Activated CD4-positive, alpha-beta T cell treated with anti-CD3 and anti-CD28 coated beads for 36 hours (primary cell): ENCODE measurements around the gene C10orf67. TPM values are rescaled to one million over a fixed set of nuclear protein-coding genes. Genes with fewer than 3 reads are reported as not detected.

Experiments
- ATAC-seq: fragments of 200-7000 bp; cut with Tn5 transposase; one replicate; pipeline ENCODE4 v1.10.0; 2021; ENCODE audit warnings: mild to moderate bottlenecking, moderate library complexity
- CTCF ChIA-PET: fragments of 350-600 bp; sonication (Branson Sonifier 250); formaldehyde crosslinking; loops from one replicate; lab custom pipeline; 2021; ENCODE audit warnings: antibody characterized with exemption; lab: Charles Lee
- POLR2A ChIA-PET: fragments of 350-600 bp; sonication (Branson Sonifier 250); formaldehyde crosslinking; loops from one replicate; lab custom pipeline; 2021; ENCODE audit warnings: antibody characterized with exemption, inconsistent platforms; lab: Charles Lee
- DNase-seq: peaks from one replicate; pipeline ENCODE4 v3.0.0-alpha.2; 2020
- H3K27ac Mint-ChIP-seq: one replicate; pipeline ENCODE4 v1.8.0; 2021; ENCODE audit warnings: mixed read lengths
- H3K27me3 Mint-ChIP-seq: one replicate; pipeline ENCODE4 v1.8.0; 2021; ENCODE audit warnings: mixed read lengths
- H3K36me3 Mint-ChIP-seq: one replicate; pipeline ENCODE4 v1.8.0; 2021; ENCODE audit warnings: low read depth, mixed read lengths
- H3K4me1 Mint-ChIP-seq: one replicate; pipeline ENCODE4 v1.8.0; 2021; ENCODE audit warnings: mixed read lengths
- H3K4me3 Mint-ChIP-seq: one replicate; pipeline ENCODE4 v1.8.0; 2021; ENCODE audit warnings: mild to moderate bottlenecking, moderate library complexity, mixed read lengths
- H3K9me3 Mint-ChIP-seq: one replicate; pipeline ENCODE4 v1.8.0; 2021; ENCODE audit warnings: low read depth, mixed read lengths
- intact Hi-C, 2 experiments: fragments of 100-400 bp; cut with DNase I in 1 of 2; cut with micrococcal nuclease in 1 of 2; formaldehyde crosslinking; loops; one replicate each; pipeline versions ENCODE4 v1.14.2 to v1.15.1; 2022 to 2024; cut with DNase I, micrococcal nuclease
- total RNA-seq, 2 experiments: library from RNA; stranded (reverse); gene quantifications; one replicate each; pipeline ENCODE4 v1.2.3, GENCODE V29; 2021

Gene C10orf67
- total RNA-seq, 2 experiments from 2014 or later: 0.16 to 0.41 TPM

GRCh38 chr10:23203369-23204325 lies 140.9 kb downstream of the C10orf67 start:
- ATAC-seq: no peak
- intact Hi-C loops: loop anchor here in 1 of 2 experiments (5.0 kb wide), 1 partner anchor 489 kb away; no protein-coding TSS in a partner anchor
- Mint-ChIP-seq H3K27ac (no peak overlapping the region), H3K4me3 (no peak overlapping the region), H3K4me1 (no peaks in the 10 kb centered on the region), H3K9me3 (no peaks in the 10 kb centered on the region), H3K36me3 (no peaks in the 10 kb centered on the region), H3K27me3 (peaks cover 59% of the 10 kb centered on the region)
- no peak for DNase-seq
- ChIA-PET POLR2A (no interaction called here), CTCF (interaction anchor here (0.5 kb wide), 1 partner anchor 11 kb away, joined by 4 read pairs; no protein-coding TSS in a partner anchor)

GRCh38 chr10:23202779-23203178 lies 141.8 kb downstream of the C10orf67 start:
- ATAC-seq: no peak
- intact Hi-C loops: loop anchor here in 1 of 2 experiments (5.0 kb wide), 1 partner anchor 490 kb away; no protein-coding TSS in a partner anchor
- no peaks in the 10 kb centered on the region for H3K36me3 Mint-ChIP-seq

GRCh38 chr10:23201837-23202236 lies 142.8 kb downstream of the C10orf67 start:
- H3K9me3 Mint-ChIP-seq: no peaks in the 10 kb centered on the region
- no peak for DNase-seq
- no peak overlapping the region for H3K27ac Mint-ChIP-seq
- CTCF ChIA-PET: interaction anchor here (0.8 kb wide), 1 partner anchor 9 kb away, joined by 3 read pairs; no protein-coding TSS in a partner anchor
- intact Hi-C loops: loop anchor here in 1 of 2 experiments (5.0 kb wide), 1 partner anchor 490 kb away; no protein-coding TSS in a partner anchor
- no peak for ATAC-seq
- POLR2A ChIA-PET: no interaction called here
- no peak overlapping the region for H3K4me3 Mint-ChIP-seq
- peaks cover 64% of the 10 kb centered on the region for H3K27me3 Mint-ChIP-seq
- H3K4me1 Mint-ChIP-seq: peaks cover 2% of the 10 kb centered on the region
- no peaks in the 10 kb centered on the region for H3K36me3 Mint-ChIP-seq

More at GRCh38 chr10:23202779-23203178, 141.8 kb downstream of the C10orf67 start:
- H3K4me1 Mint-ChIP-seq: peaks cover 2% of the 10 kb centered on the region
- no peak overlapping the region for H3K4me3 Mint-ChIP-seq
- POLR2A ChIA-PET: no interaction called here
- CTCF ChIA-PET: no interaction called here
- DNase-seq: no peak
- no peaks in the 10 kb centered on the region for H3K9me3 Mint-ChIP-seq
- no peak overlapping the region for H3K27ac Mint-ChIP-seq
- peaks cover 64% of the 10 kb centered on the region for H3K27me3 Mint-ChIP-seq

- POLR2A ChIA-PET: no interaction called here
- Mint-ChIP-seq H3K4me1 (peaks cover 2% of the 10 kb centered on the region), H3K36me3 (no peaks in the 10 kb centered on the region), H3K4me3 (no peak overlapping the region), H3K27me3 (peaks cover 71% of the 10 kb centered on the region), H3K27ac (no peak overlapping the region), H3K9me3 (no peaks in the 10 kb centered on the region)
- CTCF ChIA-PET: interaction anchor here (0.8 kb wide), 1 partner anchor 8 kb away, joined by 3 read pairs; no protein-coding TSS in a partner anchor
- DNase-seq (no peak), ATAC-seq (no peak)
- intact Hi-C loops: loop anchor here in 1 of 2 experiments (5.0 kb wide), 1 partner anchor 491 kb away; no protein-coding TSS in a partner anchor
These were observed 143.5 kb downstream of the C10orf67 start for GRCh38 chr10:23200997-23201652.

GRCh38 chr10:23200586-23200985 lies 144.0 kb downstream of the C10orf67 start:
- CTCF ChIA-PET: no interaction called here
- POLR2A ChIA-PET: no interaction called here
- no peak overlapping the region for H3K4me3 Mint-ChIP-seq
- H3K9me3 Mint-ChIP-seq: no peaks in the 10 kb centered on the region
- peaks cover 75% of the 10 kb centered on the region for H3K27me3 Mint-ChIP-seq
- H3K4me1 Mint-ChIP-seq: peaks cover 2% of the 10 kb centered on the region
- intact Hi-C loops: loop anchor here in 1 of 2 experiments (5.0 kb wide), 1 partner anchor 492 kb away; no protein-coding TSS in a partner anchor
- H3K27ac Mint-ChIP-seq: no peak overlapping the region
- no peaks in the 10 kb centered on the region for H3K36me3 Mint-ChIP-seq
- no peak for DNase-seq
- no peak for ATAC-seq

GRCh38 chr10:23199768-23200511 lies 144.7 kb downstream of the C10orf67 start:
- no peak for DNase-seq
- H3K27ac Mint-ChIP-seq: no peak overlapping the region
- H3K4me1 Mint-ChIP-seq: peaks cover 4% of the 10 kb centered on the region
- POLR2A ChIA-PET: no interaction called here
- H3K4me3 Mint-ChIP-seq: no peak overlapping the region
- peaks cover 79% of the 10 kb centered on the region for H3K27me3 Mint-ChIP-seq
- intact Hi-C loops: loop anchor here (5.0 to 10.0 kb wide), 2 partner anchors 205 to 492 kb away; no protein-coding TSS in a partner anchor
- no peak for ATAC-seq
- CTCF ChIA-PET: no interaction called here
- H3K36me3 Mint-ChIP-seq: no peaks in the 10 kb centered on the region
- H3K9me3 Mint-ChIP-seq: no peaks in the 10 kb centered on the region

GRCh38 chr10:23198940-23199767 lies 145.4 kb downstream of the C10orf67 start:
- H3K4me3 Mint-ChIP-seq: no peak overlapping the region
- intact Hi-C loops: loop anchor here in 1 of 2 experiments (10.0 kb wide), 1 partner anchor 206 kb away; no protein-coding TSS in a partner anchor
- CTCF ChIA-PET: interaction anchor here (0.8 kb wide), 1 partner anchor 11 kb away, joined by 4 read pairs; no protein-coding TSS in a partner anchor

GRCh38 chr10:23198610-23198939 lies 146.0 kb downstream of the C10orf67 start:
- Mint-ChIP-seq H3K9me3 (no peaks in the 10 kb centered on the region), H3K36me3 (peaks cover 2% of the 10 kb centered on the region), H3K4me3 (no peak overlapping the region), H3K27me3 (peaks cover 77% of the 10 kb centered on the region), H3K4me1 (peaks cover 6% of the 10 kb centered on the region), H3K27ac (no peak overlapping the region)
- CTCF ChIA-PET: interaction anchor here (0.6 to 0.8 kb wide), 2 partner anchors 10 to 93 kb away, joined by 3 to 4 read pairs; no protein-coding TSS in a partner anchor
- DNase-seq (no peak), ATAC-seq (no peak)
- intact Hi-C loops: loop anchor here in 1 of 2 experiments (10.0 kb wide), 1 partner anchor 206 kb away; no protein-coding TSS in a partner anchor
- POLR2A ChIA-PET: no interaction called here

More at GRCh38 chr10:23198940-23199767, 145.4 kb downstream of the C10orf67 start:
- H3K4me1 Mint-ChIP-seq: peaks cover 4% of the 10 kb centered on the region
- no peaks in the 10 kb centered on the region for H3K36me3 Mint-ChIP-seq
- ATAC-seq (no peak), DNase-seq (no peak)
- H3K27me3 Mint-ChIP-seq: peaks cover 78% of the 10 kb centered on the region
- no peaks in the 10 kb centered on the region for H3K9me3 Mint-ChIP-seq
- POLR2A ChIA-PET: no interaction called here
- H3K27ac Mint-ChIP-seq: no peak overlapping the region

GRCh38 chr10:23197416-23197861 lies 147.2 kb downstream of the C10orf67 start:
- no peak overlapping the region for H3K4me3 Mint-ChIP-seq
- POLR2A ChIA-PET: no interaction called here
- CTCF ChIA-PET: no interaction called here

GRCh38 chr10:23196915-23197314 lies 147.7 kb downstream of the C10orf67 start:
- intact Hi-C loops: loop anchor here (2.0 to 10.0 kb wide), 2 partner anchors 24 to 208 kb away; no protein-coding TSS in a partner anchor
- H3K4me1 Mint-ChIP-seq: peaks cover 8% of the 10 kb centered on the region
- ChIA-PET CTCF (no interaction called here), POLR2A (no interaction called here)
- ATAC-seq (no peak), DNase-seq (no peak)
- no peaks in the 10 kb centered on the region for H3K9me3 Mint-ChIP-seq
- peaks cover 2% of the 10 kb centered on the region for H3K36me3 Mint-ChIP-seq
- H3K4me3 Mint-ChIP-seq: no peak overlapping the region
- peaks cover 68% of the 10 kb centered on the region for H3K27me3 Mint-ChIP-seq
- H3K27ac Mint-ChIP-seq: no peak overlapping the region

More at GRCh38 chr10:23197416-23197861, 147.2 kb downstream of the C10orf67 start:
- peaks cover 2% of the 10 kb centered on the region for H3K36me3 Mint-ChIP-seq
- H3K27me3 Mint-ChIP-seq: peaks cover 73% of the 10 kb centered on the region
- intact Hi-C loops: loop anchor here (2.0 to 10.0 kb wide), 2 partner anchors 25 to 207 kb away; no protein-coding TSS in a partner anchor
- DNase-seq (no peak), ATAC-seq (no peak)
- no peaks in the 10 kb centered on the region for H3K9me3 Mint-ChIP-seq
- H3K4me1 Mint-ChIP-seq: peaks cover 8% of the 10 kb centered on the region
- no peak overlapping the region for H3K27ac Mint-ChIP-seq
